H7 (cell line): Measurements from ENCODE around the gene NOLC1. TPM values are rescaled to one million over a fixed set of nuclear protein-coding genes. Genes with fewer than 3 reads are reported as not detected.

Source experiments
- DNase-seq: peaks from one replicate; pipeline ENCODE4 v3.0.0; 2012
- H3K27me3 ChIP-seq: 2 replicates; pipeline ENCODE4 v1.6.0; 2011; ENCODE audit warnings: mild to moderate bottlenecking, low read length; ENCODE audit not compliant: control insufficient read depth, insufficient read depth
- H3K36me3 ChIP-seq: replicated peaks from 2 replicates; pipeline ENCODE4 v1.5.1; 2011; ENCODE audit warnings: low read length; ENCODE audit not compliant: control insufficient read depth, insufficient read depth
- H3K4me3 ChIP-seq: 2 replicates; pipeline ENCODE4 v1.5.1; 2011; ENCODE audit warnings: low read depth, mild to moderate bottlenecking, control low read depth, low read length, moderate library complexity; ENCODE audit not compliant: insufficient read depth
- total RNA-seq: library from RNA; depleted of rRNA; stranded (reverse); fragments of >200 nt; shearing (Covaris generic); gene quantifications from 2 replicates; pipeline ENCODE4 v1.2.3, GENCODE V29; 2014; rRNA removed

NOLC1 gene
- total RNA-seq = 83.6 and 87.1 TPM in 2 replicates

- H3K36me3 ChIP-seq = peaks cover 28% of the 10 kb centered on the region
Measured at GRCh38 chr10:102151774-102152544, at the start of gene NOLC1. NOLC1 (plus strand) TSS chr10:102152389; CDS start chr10:102152411, 22 bp downstream.

DNA sequence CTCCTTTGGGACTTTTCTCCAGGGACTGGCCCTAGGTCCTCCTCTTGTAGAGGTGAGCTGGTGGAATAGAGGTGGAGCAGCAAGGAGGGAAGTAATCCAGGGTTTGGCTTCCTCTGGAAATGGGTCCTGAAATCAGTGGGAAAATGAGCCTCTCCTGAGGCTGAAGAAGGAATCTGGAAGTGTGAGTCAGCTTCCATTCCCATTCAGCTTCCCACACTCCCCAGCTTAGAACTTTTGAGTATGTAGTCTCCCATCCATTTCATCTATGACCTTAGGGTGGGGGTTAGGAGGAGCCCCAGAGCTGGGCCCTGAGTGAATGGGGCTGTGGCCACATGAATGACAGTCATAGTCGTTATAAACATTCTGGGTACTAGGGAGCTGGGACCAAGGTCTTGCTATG is 49.8 kb upstream of the NOLC1 start:
- DNase-seq = no peak
- Histone ChIP-seq H3K4me3 (no peak overlapping the region), H3K36me3 (peaks cover 15% of the 10 kb centered on the region), H3K27me3 (no peaks in the 10 kb centered on the region)

More at GRCh38 chr10:102151774-102152544, at the start of gene NOLC1:
- H3K4me3 ChIP-seq = peak within 1 kb of the TSS; percentile 98
- DNase-seq = peak; percentile 97
- H3K27me3 ChIP-seq = no peaks in the 10 kb centered on the region

DNA sequence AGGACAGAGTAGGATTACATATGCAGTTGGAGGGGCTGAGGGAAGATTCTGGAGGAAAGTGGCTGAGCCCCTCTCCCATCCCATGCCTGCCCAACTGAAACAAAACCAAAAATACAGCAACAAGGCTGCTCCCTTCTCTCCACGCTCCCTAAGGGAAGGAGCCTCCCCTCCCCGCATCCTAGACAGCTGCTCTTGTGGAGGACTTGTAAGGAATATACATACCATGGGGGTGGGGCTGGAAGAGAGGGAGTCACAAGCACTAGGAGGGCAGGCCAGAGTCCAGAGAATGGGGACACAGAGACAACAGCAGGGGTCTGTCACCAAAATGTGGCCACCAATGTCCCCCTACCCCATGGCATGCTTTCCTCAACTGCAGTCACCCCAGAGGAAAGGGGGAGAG is 45.2 kb upstream of the NOLC1 start:
- peak; percentile 19 for DNase-seq
- Histone ChIP-seq H3K4me3 (no peak overlapping the region), H3K36me3 (peaks cover 56% of the 10 kb centered on the region), H3K27me3 (no peaks in the 10 kb centered on the region)

DNA sequence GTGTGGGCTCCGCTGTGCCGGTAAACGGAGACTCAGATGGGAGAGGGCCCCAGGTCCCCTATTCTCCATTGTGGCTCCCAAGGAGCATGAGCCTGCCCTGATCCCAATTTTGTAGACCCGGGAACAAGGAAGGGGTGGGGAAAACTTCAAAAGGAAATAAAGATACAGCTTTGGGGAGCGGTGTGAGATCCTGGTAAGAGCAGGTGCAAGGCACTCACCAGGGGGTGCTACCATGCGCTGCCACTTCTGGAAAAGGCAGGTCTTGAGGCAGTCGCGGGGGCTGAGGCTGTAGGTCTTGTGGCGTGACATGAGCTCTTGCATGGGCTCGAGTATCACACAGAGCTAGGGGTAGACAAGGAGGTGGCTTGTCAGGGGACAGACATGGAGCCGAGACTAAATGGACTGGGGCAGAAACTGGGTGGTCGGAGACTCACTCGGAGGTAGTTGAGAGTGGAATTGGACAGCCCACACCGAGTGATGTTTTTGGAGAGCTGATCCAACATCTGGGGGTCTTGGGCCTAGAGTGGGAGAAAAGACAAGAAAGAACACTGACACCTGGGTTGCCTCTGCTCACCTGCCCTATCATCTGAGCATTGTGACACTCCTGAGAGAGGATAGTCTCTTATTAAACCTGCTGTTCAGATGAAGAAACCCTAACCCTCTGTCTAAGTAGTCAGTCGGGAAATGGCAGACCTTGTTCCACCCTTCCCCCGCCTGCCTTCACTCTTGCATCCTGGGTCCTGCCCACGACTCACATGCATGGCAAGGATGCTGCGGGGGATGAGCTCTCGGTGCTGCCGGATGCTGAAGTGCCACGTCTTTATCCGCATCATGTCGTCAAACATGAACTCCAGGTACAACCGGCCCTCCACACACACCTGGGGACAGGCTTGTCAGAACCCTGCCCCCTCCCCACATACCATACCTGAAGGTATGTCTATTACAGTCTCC is 42.7 kb upstream of the NOLC1 start:
- H3K36me3 ChIP-seq = peaks cover 50% of the 10 kb centered on the region
- DNase-seq = peak; percentile 10
- H3K27me3 ChIP-seq = no peaks in the 10 kb centered on the region
- H3K4me3 ChIP-seq = no peak overlapping the region

- peak; percentile 5 for DNase-seq
- H3K27me3 ChIP-seq = no peaks in the 10 kb centered on the region
- peaks cover 46% of the 10 kb centered on the region for H3K36me3 ChIP-seq
- H3K4me3 ChIP-seq = no peak overlapping the region
Measured at GRCh38 chr10:102111276-102111675, 40.9 kb upstream of the NOLC1 start.

DNA sequence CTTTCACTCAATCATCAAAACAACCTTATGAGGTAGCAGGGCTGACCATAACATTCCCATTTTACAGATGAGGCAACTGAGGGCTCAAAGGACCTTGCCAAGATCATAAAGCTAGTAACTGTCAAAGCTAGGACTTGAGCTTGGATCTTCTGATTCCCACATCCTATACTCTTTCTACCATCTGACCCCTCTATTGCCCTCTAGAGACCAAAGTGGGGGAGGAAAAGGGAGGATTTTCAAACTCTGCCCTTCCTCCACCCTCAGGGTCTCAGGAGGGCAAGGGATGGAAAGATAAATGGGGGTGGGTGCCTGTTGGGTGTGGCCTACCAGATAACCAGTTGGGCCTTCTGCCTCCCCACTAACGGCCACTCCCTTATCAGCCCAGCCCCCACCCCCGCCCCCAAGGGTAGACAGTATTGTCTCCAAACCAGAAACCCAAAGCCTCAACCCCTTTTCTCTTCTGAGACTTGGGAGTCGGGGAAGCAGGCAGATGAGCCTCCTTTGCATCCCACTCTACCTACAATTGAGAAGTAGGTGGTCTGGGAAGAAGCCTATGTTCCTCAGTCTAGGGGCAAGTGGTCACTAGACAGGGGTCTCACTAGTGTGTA is 39.9 kb upstream of the NOLC1 start:
- DNase-seq = peak; percentile 79
- Histone ChIP-seq H3K4me3 (no peak overlapping the region), H3K36me3 (peaks cover 43% of the 10 kb centered on the region), H3K27me3 (no peaks in the 10 kb centered on the region)

DNA sequence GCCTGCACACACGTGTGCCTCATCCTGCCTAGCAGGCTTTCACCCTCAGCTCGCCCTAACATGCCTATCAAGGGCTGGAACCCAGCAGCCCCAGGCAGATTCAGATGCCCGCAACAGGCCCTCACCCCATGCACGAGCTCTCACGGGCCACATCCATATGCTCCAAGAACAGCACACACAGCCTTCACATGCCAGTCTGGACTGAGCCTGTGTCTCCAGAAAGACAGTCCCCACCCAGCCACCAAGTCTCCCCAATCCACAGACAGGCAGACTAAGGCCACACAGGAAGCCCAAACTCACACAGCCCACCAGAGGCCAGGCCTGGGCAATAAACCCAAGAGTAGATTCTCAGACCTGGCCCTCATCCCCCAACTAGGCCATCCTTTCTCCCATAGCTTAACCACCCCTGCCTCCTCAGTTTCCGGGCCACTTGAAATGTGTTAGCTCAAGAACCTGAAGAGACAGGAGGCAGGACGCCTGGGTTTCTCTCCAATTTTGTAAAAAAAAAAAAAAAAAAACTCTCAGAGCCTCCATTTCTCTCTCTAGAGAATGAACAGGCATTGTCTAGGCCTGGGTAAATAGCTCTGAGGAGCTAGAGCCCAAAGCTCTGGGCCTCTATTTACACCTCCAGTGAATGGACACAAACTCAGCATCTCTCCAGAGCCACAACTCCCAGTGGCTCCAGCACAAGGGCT is 38.8 kb upstream of the NOLC1 start:
- Histone ChIP-seq H3K36me3 (peaks cover 33% of the 10 kb centered on the region), H3K4me3 (peak overlapping the region; percentile 88), H3K27me3 (no peaks in the 10 kb centered on the region)
- peak; percentile 10 for DNase-seq

- peaks cover 25% of the 10 kb centered on the region for H3K36me3 ChIP-seq
- H3K27me3 ChIP-seq = no peaks in the 10 kb centered on the region
- peak; percentile 73 for DNase-seq
- H3K4me3 ChIP-seq = peak overlapping the region; percentile 88
Measured at GRCh38 chr10:102113956-102114857, 38.0 kb upstream of the NOLC1 start.

- Histone ChIP-seq H3K36me3 (peaks cover 17% of the 10 kb centered on the region), H3K27me3 (no peaks in the 10 kb centered on the region), H3K4me3 (peak overlapping the region; percentile 88)
- DNase-seq = peak; percentile 97
Measured at GRCh38 chr10:102114861-102115618, 37.1 kb upstream of the NOLC1 start.

- no peak overlapping the region for H3K4me3 ChIP-seq
- no peak for DNase-seq
- H3K27me3 ChIP-seq = no peaks in the 10 kb centered on the region
Measured at GRCh38 chr10:102115775-102116174, 36.4 kb upstream of the NOLC1 start.

DNA sequence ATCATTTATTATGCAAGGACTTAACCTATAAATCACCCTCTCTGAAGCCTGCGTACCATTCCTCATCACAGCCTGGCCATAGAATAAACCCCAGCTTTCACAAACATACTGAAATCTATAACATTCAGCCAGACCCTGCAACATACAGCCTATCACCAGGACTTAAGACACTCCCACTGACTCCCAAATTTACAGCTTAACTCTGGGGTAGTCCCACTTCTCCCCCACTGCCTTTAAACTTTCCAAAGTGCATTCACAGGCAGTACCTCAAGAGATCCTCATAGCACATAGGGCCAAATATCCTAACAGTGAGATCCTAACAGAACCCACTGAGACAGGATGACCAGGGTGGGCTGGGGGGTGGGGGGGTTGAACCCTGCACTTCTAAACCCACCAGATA is 35.5 kb upstream of the NOLC1 start:
- peaks cover 2% of the 10 kb centered on the region; the same call in 1 of the 2 replicates for H3K36me3 ChIP-seq
- no peaks in the 10 kb centered on the region for H3K27me3 ChIP-seq
- H3K4me3 ChIP-seq = no peak overlapping the region
- no peak for DNase-seq

More at GRCh38 chr10:102115775-102116174, 36.4 kb upstream of the NOLC1 start:
- peaks cover 10% of the 10 kb centered on the region for H3K36me3 ChIP-seq

GRCh38 chr10:102117391-102118159 is 34.6 kb upstream of the NOLC1 start:
- DNase-seq = peak; percentile 83
- H3K36me3 ChIP-seq = no peaks in the 10 kb centered on the region
- peak overlapping the region; percentile 1; the same call in 1 of the 2 replicates for H3K4me3 ChIP-seq
- H3K27me3 ChIP-seq = no peaks in the 10 kb centered on the region
